ENCODE data around the gene CRADD.
"Not testable (repeated sequence)": the region's sequence is repeated elsewhere in the genome, so short reads cannot be mapped to it uniquely, and the experiment has no call there.

Gene CRADD
- 6.1 to 8.0 reads per million in 2 experiments for total RNA-seq

DNA sequence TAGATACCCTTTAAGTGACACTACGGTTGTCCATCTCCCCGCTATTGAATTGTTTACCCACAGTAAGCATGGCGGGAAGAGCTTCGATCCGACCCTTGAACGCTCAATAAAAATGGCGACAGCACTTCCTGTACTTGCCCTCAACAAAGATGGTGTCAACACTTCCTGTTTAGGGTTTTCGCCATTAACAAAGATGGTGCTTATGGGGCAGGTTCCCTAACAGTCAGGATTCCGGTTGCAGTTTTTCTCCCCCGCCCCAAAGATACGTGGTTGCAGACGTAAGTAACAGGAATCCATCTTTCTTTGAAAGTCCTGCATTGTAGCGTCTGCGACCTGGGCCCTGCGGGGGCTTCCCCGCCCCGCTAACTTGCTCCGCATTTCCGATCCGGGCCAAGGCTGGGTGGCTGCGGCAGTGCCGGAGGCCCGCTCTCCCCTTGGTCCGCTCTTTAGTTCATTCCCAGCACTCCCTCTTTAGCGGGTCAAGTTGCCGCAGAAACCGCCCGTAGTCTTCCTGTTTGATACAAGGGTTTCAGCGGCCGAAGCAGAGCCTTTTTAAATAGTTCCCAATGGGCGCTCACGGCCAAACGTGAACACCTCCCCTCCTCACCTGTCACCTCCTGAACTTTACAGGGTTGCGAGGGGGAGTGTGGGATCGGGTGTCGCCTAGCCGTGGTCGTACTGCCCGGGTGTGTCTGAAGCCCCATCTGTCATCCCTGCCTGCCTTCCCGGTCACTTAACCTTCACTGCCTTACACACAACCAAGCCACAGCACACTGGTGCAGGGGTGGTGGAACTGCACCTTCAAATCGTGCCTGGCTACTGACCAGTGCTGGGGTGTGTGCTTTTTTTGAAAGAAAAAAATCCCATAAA, at the start of gene CRADD:
CRADD (plus strand) TSS at position 181 of the 870 bp plus-strand sequence.
- DNase-seq (ENCODE audit: low read depth), result peak; percentile 83

DNA sequence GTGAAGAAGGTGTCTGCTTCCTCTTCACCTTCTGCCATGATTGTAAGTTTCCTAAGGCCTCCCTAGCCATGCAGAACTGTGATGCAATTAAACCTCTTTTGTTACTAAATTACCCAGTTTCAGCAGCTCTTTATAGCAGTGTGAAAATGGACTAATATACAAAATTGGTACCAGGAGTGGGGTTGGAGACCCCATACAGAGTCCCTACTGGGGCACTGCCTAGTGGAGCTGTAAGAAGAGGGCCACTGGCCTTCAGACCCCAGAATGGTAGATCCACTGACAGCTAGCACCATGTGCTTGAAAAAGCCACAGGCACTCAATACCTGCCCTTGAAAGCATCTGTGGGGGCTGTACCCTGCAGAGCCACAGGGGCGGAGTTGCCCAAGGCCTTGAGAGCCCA, 44.8 kb upstream of the CRADD start:
- DNase-seq (ENCODE audit: low read depth), result no peak

DNA sequence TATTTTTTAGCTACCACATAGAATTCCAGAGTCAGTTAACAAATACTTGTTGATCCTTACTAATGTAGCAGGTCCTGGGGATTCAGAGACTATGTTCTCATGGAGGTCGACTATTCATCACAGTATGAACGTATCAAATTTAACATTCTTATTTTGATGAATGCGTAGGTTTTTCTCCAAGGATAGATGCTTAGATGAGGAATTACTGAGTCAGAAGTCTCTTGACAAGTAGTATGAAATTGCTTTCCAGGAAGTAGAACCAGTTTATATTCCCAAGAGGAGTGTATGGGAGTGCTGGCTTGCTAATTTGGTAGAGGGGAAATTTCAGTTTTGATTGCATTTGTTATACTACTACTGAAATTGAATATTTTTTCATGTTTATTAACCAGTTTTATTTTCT, 42.8 kb upstream of the CRADD start:
- DNase-seq (ENCODE audit: low read depth), result no peak

DNA sequence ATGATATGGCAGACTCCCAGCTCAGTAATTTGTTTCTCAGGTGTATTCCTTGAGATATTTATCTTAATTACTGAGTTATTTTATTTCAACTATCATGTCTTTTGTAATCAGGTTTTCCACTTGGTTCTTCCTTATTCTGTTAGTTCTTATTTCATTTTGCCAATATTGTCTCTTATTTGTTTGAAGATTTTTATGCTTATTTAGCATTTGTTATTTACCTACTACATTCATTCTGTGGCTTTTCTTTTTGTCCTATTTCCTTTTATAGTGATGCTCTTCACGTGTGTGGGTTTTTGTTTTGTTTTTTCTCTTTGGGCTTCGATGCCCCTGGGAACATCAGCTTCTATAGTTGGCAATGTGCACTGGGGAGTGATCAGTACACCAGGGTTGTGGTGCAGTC, 40.5 kb upstream of the CRADD start:
- no peak for DNase-seq (ENCODE audit: low read depth)

DNA sequence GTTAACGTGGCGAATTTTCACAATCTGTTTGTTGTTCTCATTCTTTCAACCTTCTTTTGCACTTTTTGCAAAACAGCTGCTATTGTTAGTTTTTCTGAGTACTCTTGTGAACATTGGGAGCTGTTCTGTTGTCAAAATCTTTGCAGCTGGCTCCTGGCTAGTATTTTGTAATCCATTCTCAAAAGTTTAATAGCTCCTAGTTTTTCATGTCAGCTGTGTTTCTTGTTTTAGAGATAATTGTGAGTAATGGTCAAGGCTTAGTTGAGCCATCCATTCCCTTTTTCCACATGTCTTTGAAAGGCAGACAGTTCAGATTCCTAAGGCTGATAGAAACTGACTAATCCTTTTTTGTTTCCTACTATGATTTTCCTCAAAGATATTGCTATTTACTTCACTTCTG, 39.1 kb upstream of the CRADD start:
- DNase-seq (ENCODE audit: low read depth), result no peak

DNA sequence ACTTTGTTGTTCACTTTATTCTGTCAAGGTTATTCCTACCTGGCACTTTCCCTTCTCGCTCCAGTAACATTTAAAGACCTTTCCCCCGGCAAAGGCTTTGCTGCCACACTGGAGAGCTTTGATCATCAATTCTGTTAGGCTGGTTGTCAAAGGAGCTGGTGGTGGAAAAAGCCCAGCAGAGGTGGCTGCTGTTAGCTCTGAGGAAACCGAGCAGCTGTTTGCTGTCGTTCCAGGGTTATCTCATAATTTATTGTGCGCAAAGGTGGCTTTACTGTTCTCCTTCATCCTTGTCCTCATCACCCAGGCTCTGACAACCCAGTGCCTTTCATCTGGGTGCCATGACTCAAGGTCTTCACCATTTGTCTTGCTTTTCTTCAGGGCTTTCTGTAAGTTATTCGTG, 38.2 kb upstream of the CRADD start:
- DNase-seq (ENCODE audit: low read depth), result no peak

DNA sequence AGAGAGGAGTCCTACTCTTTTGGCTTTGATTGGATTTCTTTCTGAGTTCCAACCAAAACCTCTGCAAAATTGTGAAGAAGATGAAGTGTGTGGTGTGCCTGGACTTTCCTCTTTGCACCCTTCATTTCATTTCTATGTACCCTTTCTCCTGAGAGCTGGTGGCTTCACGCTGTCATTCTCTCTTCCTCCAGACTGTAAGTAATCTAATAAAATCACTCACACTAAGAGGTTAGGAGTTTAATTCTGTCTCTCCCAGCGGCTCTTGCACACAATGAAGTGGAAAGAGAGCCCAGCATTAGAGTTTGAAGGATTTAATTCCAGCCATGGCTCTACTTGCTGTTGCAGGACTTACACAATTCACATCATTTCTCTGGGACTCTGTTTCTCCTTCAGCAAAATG, 37.8 kb upstream of the CRADD start:
- DNase-seq (ENCODE audit: low read depth), result no peak

DNA sequence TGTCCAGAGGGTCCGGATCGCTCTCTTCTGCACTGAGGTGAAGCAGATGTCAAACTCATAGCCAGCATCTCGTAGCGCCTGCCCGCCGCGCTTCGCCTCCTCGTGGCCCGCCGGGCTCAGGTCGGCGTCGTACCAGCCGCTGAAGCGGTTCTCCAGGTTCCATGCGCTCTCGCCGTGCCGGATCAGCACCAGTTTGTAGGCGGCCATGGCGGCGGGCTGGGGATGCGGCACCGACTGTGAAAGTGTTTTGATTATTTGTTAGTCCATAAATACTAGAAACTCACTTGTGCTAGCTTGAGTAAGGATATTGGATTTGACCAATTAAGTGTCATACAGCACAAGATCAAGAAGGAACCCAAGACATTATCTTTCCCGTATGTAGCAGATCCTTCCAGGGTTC, 35.8 kb upstream of the CRADD start:
- DNase-seq (ENCODE audit: low read depth), result not testable (repeated sequence)

DNA sequence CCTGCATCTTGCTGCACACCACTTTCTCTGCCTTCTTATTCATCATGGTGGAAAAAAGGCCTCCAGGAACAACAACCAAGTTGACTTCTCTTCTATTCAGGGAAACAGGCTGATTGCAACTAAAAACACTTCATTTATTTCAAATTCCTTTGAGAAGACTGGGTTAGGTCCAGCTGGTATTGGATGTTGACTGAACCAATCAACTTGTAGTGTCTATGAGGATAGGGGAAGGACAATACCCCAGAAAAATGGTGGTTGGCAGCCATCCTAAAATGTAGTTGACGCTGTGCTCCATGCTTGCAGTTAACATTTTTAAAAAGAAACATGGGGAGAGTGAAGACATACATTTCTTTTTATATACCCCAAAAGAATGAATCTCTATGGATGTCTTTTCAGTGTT, 34.4 kb upstream of the CRADD start:
- DNase-seq (ENCODE audit: low read depth), result no peak

DNA sequence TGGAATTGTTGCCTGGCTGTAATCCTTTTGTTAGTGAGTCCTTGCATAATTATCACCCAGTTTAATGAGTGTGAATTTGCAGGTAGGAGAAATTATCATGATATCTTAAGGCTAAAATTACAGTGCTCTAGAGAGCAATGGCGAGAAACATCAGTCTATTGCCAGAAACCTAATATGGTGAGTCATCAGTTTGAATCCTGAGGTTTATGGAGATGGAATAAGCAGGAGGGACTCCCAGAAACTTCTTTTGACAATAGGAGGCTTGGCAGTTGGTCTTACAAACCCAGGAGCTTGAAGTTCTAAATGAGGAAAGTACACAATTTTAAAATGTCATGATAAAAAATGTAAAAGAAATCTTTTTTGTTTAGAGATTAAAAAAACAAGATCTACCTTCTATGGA, 31.5 kb upstream of the CRADD start:
- DNase-seq (ENCODE audit: low read depth), result no peak

DNA sequence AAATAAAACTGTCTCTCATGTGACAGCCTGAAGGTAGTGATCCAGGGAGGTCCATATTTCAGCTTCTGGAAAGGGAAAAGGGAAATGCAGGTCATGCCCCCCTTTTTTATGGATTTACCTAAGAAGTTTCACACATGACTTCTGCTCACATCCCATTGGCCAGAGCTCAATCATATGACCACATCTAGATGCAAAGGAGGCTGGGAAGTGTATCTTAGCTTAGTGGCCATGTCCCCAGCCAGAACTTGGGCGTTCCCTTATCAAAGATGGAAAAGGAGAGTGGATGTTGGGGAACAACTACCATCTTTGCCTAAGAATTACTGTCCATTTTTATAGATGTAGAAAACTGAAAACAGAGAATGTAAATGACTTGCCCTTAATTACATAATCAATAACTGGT, 26.5 kb upstream of the CRADD start:
- no peak for DNase-seq (ENCODE audit: low read depth)

DNA sequence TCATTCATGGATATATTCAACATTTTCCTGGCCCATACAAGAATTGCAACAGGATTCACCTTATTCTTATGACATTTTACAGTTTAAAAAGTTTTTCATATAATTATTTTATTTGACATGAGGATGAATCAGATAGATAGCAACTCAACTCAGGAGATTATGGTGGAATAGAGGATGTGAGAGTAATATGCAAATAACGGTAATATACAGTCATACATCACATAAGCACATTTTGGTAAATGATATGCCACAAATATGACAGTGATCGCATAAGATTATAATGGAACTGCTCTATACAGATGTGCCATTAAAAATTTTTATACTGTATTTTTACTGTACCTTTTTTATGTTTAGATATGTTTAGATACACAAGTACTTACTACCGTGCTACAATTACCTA, 24.1 kb upstream of the CRADD start:
- no peak for DNase-seq (ENCODE audit: low read depth)

DNA sequence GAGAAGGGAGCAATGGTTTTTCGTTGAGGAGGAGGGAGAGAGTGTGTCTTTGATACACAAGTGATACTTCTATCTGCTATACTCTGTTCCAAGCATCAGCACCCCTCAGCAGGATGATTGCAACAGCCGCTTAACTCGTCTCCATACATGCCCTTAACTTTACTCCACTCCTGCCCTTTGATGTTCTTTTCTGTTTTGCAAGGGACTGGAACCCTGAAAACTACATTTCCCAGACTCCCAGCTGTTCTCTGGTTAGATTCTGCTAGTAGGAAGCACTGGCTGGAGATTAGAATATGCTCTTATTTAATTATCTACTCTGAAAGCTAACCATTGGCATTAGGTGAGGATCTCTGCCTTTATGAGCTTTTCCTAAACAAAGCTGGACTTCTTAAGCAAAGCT, 23.5 kb upstream of the CRADD start:
- no peak for DNase-seq (ENCODE audit: low read depth)

DNA sequence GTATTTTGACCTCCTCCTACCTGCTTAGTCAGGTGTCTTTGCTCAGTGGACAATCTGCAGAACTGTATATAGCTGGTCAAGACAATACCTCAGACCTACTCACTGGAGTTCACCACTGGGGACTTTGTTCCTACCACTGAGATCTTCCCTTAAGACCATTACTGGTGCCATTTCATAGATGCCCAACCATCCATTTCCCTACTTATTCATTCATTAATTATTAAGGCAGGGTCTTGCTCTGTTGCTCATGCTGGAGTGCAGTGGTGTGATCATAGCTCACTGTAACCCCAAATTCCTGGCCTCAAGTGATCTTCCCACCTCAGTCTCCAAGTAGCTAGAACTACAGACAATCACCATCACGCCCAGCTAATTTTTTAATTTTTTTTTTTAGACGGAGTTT, 22.8 kb upstream of the CRADD start:
- DNase-seq (ENCODE audit: low read depth), result no peak

DNA sequence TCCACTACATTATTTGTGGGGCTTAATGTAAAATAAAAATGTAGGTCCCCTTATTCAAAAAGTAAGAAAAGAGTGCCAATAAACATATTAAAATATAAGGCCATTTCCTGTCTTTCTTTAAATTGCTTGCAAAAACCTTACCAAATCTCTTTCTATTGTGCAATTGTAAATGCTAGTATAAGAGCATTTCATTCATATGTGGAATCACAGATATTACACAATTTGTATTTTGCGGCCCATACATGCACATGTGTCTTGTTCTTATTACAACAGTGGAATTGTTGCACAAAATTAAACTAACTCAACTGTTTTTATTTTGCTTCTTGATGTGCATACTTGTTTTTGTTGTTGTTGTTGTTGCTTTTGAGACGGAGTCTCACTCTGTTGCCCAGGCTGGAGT, 20.1 kb upstream of the CRADD start:
- no peak for DNase-seq (ENCODE audit: low read depth)

DNA sequence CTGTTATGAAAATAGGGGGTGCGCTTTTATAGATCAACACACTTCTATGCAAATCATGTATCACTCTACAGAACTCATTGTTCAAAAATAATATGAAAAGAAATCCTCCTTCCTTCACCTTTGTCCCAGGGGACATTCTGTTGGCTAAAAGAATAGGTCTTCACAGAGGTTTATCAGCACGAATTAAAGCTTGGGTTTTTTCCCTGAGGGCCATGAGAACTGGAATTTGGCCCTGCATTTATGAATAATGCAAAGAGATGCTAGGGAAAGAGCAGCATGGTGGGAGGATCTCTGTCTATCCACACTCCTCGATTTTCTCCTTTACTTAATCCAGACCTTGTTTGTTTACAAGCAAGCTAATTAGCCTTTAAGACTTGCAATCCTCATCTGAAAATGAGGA, 16.2 kb upstream of the CRADD start:
- no peak for DNase-seq (ENCODE audit: low read depth)

DNA sequence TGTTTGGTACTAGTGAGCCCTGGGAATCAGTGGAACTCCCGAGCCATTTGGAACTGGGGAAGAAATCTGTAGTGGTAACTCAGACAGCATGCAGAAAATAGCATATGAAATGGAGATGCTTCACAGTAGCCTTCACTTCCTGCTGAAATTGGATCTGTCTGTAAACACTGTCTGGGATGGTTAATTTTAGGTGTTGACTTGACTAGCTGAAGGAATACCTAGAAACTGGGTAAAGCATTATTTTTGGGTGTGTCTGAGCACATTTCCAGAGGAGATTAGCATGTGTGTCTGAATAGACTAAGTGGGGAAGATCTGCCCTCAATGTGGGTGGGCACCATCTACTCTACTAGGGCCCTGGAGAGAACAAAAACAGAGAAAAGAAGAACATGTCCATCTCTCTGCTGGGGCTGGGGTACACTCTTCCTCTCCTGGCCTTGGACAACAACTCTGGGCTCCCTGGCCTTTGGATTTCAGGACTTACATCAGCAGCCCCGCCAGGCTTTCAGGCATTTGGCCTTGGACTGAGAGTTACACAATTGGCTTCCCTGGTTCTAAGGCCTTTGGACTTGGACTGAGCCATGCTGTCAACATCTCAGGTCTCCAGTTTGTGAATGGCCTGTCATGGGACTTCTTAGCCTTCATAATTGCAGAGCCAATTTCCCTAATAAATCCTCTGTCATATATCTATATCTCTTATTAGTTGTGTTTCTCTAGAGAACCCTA, 14.0 kb upstream of the CRADD start:
- no peak for DNase-seq (ENCODE audit: low read depth)

DNA sequence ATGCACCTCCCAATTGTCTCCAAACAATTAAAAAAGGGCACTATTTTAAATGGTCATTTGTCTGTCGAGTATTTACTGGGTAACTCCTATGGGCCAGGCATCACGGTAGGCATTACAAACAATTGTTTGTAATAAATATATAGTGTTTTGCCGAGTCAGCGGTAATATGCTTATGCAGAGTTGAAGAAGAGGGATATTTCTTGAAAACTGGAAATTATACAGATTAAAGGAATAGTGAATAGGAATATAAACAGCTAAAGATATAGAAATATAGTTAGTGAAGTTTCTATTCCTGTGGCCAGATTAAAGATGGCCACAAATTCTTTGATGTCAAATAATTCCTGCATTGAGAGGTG, 13.5 kb upstream of the CRADD start:
- DNase-seq (ENCODE audit: low read depth), result no peak

DNA sequence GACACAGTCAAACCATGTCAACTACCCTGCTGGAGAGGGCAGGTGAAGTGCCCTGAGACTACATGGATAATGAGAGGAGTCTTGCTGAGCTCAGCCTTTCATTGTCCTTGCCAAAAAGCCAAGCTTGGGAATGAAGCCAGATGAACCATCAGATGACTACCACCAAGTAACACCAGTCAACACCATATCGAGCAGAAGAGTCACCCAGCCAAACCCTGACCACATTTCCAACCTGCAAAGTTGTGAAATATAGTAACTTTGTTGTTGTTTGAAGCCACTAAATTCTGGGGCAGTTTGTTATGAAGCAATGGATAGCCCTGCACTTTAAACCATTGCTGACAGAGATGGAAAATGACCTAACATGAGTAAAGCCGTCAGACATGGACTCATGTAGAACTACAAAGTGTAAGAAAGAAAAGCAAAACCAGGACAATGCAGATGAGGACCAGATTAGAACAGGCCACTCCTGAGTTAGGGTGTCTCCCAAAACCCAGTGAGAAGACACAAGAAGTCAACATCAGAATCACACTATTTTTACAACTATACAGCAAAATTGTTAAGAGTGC, 12.5 kb upstream of the CRADD start:
- DNase-seq (ENCODE audit: low read depth), result no peak

DNA sequence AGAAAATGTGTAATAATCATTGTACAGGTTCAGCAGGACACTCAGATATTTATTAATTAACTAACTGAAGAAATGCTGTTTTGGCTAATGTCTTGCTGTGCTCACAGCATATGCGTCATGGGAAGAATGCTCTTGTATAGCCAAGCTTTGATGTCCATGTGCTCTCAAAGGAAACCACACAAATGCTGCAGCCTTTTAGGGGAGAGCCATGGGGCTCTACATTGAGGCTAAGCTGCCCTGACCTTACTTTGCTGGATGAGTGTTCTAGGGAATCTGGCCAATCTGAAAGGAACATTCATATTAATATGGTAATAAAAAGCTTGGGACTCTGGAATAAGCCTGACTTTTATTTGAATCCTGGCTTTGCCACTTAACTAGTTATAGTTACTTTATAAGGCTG, 9.5 kb upstream of the CRADD start:
- no peak for DNase-seq (ENCODE audit: low read depth)

DNA sequence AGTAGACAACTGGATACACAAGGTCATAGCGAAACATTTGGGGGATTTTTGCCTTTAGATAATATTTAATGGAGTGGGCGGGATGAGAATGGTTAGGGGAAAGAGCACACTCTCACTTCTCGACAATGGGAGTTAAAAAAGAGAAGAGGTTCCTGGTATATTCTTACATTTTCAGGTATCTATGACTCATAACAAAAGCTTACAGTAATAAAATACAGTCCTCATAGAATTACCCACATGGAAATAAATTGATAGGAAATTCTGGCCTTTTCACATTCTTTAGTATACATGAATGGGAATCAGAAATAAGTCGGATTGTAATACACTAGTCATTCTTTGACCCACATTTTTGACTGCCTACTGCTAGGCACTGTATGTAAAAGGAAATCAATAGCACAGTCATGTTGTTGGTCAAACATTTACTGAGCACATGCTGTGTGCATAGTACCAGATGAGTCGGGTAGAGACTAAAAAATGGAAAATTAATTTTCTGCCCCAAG, 8.2 kb upstream of the CRADD start:
- DNase-seq (ENCODE audit: low read depth), result no peak

DNA sequence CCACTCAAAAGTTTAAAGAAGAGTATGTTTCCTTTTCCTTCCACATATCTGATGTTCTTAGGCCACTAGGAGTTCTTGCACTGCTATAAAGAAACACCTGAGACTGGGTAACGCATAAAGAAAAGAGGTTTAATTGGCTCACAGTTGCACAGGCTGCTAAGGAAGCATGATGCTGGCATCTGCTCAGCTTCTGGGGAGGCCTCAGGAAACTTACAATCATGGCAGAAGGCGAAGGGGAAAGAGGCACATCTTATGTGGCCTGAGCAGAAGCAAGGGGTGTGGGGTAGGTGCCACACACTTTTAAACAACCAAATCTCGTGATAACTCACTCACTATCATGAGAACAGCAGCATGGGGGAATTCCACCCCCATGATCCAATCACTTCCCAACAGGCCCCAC, 7.7 kb upstream of the CRADD start:
- DNase-seq (ENCODE audit: low read depth), result no peak

DNA sequence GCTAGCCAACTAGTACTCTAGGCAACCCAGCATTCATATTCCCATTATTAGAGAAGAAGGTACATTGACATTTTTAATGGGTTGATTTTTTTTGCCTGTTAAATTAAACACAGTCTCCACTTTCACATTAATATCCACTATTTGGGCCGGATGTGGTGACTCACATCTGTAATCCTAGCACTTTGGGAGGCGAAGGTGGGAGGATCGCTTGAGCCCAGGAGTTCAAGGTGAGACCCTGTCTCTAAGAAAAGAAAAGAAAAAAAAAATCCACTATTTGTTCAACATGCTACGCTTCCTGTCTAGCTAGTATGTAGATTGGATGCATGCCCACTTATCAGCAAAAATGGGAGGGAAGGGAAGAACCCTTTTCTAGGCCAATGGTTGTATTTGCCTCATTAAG, 7.1 kb upstream of the CRADD start:
- no peak for DNase-seq (ENCODE audit: low read depth)

Data from T follicular helper cell (primary cell).